ENCODE measurements around the gene RPS24. TPM values are rescaled to one million over a fixed set of nuclear protein-coding genes. Genes with fewer than 3 reads are reported as not detected.
A peak's percentile ranks its signal among the peaks of the same experiment; 100 is the strongest.

RPS24 gene
- total and polyA plus RNA-seq, 2 of the 13 experiments (the other 11 are each of a cell fraction or from before 2014, with no cell fraction given), result 2,690 to 3,319 TPM

DNA sequence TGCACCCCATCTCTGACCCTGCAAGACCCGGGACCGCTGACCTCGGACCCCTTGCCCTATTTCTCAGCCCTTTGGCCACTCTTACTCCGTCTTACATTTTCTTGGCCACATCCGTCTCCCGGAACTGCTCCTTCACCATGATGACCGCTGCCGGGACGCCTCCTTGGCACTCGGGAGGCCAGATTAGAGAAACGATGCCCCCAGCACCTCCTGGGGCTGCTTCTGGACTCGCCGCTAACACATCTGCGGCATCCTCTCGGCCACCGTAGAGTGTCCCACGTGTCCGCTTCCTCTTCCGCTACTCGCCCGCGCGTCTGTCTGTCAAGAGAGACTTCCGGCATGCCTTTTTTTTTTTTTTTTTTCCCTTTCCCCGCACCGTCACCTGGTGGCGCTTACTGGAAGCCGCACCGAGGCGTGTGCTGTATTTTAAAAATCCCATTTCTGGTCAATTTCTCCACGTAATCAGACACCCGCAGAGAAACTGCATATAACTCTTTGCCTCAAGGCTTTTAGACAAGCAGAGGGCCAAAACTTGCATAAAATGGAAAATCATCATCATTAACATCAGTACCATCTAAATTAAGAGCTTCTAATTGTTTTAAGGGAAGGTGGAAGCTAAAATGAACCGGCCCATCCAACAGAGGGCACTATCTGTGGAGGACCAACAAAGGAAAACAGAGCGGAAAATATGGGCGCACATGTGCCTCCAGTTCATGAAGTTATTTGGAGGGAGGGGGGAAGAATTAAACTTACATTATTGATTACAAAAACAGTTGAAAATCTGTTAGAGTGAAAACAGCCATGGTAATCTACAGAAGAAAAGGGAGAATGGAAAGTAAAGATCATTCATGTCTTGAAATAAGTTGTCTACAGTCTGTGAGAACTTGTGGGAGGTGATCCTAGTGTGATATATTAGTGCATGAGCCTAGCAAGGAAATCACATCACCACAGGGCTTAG, 4.1 kb upstream of the RPS24 start, which contains the start of gene POLR3A (continued):
- TF ChIP-seq, protein P1, sequence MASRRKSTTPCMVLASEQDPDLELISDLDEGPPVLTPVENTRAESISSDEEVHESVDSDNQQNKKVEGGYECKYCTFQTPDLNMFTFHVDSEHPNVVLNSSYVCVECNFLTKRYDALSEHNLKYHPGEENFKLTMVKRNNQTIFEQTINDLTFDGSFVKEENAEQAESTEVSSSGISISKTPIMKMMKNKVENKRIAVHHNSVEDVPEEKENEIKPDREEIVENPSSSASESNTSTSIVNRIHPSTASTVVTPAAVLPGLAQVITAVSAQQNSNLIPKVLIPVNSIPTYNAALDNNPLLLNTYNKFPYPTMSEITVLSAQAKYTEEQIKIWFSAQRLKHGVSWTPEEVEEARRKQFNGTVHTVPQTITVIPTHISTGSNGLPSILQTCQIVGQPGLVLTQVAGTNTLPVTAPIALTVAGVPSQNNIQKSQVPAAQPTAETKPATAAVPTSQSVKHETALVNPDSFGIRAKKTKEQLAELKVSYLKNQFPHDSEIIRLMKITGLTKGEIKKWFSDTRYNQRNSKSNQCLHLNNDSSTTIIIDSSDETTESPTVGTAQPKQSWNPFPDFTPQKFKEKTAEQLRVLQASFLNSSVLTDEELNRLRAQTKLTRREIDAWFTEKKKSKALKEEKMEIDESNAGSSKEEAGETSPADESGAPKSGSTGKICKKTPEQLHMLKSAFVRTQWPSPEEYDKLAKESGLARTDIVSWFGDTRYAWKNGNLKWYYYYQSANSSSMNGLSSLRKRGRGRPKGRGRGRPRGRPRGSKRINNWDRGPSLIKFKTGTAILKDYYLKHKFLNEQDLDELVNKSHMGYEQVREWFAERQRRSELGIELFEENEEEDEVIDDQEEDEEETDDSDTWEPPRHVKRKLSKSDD (CRISPR knock-in tag; IDR thresholded peaks at IDR 0.05; ENCODE audit: low read depth), result no peak
- 0 out of 2 replicates have a peak, but pooled peaks have one; percentile 55 for TF ChIP-seq BRCA1 (CRISPR knock-in tag; IDR thresholded peaks at IDR 0.05)
- TF ChIP-seq, protein P2, sequence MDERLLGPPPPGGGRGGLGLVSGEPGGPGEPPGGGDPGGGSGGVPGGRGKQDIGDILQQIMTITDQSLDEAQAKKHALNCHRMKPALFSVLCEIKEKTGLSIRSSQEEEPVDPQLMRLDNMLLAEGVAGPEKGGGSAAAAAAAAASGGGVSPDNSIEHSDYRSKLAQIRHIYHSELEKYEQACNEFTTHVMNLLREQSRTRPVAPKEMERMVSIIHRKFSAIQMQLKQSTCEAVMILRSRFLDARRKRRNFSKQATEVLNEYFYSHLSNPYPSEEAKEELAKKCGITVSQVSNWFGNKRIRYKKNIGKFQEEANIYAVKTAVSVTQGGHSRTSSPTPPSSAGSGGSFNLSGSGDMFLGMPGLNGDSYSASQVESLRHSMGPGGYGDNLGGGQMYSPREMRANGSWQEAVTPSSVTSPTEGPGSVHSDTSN (CRISPR knock-in tag; IDR thresholded peaks at IDR 0.05), result peak; percentile 96
- TF ChIP-seq ELF3 (CRISPR knock-in tag; IDR thresholded peaks at IDR 0.05), result peak; percentile 38; the same call in 1 of the 2 replicates
- TF ChIP-seq ZNF180 (CRISPR knock-in tag; IDR thresholded peaks at IDR 0.05; ENCODE audit: borderline replicate concordance, low read depth), result no peak
- no peak for TF ChIP-seq ZFP1 (CRISPR knock-in tag; IDR thresholded peaks at IDR 0.05)
- TF ChIP-seq, protein P3, sequence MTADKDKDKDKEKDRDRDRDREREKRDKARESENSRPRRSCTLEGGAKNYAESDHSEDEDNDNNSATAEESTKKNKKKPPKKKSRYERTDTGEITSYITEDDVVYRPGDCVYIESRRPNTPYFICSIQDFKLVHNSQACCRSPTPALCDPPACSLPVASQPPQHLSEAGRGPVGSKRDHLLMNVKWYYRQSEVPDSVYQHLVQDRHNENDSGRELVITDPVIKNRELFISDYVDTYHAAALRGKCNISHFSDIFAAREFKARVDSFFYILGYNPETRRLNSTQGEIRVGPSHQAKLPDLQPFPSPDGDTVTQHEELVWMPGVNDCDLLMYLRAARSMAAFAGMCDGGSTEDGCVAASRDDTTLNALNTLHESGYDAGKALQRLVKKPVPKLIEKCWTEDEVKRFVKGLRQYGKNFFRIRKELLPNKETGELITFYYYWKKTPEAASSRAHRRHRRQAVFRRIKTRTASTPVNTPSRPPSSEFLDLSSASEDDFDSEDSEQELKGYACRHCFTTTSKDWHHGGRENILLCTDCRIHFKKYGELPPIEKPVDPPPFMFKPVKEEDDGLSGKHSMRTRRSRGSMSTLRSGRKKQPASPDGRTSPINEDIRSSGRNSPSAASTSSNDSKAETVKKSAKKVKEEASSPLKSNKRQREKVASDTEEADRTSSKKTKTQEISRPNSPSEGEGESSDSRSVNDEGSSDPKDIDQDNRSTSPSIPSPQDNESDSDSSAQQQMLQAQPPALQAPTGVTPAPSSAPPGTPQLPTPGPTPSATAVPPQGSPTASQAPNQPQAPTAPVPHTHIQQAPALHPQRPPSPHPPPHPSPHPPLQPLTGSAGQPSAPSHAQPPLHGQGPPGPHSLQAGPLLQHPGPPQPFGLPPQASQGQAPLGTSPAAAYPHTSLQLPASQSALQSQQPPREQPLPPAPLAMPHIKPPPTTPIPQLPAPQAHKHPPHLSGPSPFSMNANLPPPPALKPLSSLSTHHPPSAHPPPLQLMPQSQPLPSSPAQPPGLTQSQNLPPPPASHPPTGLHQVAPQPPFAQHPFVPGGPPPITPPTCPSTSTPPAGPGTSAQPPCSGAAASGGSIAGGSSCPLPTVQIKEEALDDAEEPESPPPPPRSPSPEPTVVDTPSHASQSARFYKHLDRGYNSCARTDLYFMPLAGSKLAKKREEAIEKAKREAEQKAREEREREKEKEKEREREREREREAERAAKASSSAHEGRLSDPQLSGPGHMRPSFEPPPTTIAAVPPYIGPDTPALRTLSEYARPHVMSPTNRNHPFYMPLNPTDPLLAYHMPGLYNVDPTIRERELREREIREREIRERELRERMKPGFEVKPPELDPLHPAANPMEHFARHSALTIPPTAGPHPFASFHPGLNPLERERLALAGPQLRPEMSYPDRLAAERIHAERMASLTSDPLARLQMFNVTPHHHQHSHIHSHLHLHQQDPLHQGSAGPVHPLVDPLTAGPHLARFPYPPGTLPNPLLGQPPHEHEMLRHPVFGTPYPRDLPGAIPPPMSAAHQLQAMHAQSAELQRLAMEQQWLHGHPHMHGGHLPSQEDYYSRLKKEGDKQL (CRISPR knock-in tag; IDR thresholded peaks at IDR 0.05; ENCODE audit: low read depth), result no peak
- no peak for TF ChIP-seq ZNF780A (CRISPR knock-in tag; IDR thresholded peaks at IDR 0.05)
- TF ChIP-seq ISL2 (CRISPR knock-in tag; IDR thresholded peaks at IDR 0.05), result peak; percentile 75
- TF ChIP-seq TOE1 (CRISPR knock-in tag; IDR thresholded peaks at IDR 0.05), result 0 out of 2 replicates have a peak, but pooled peaks have one; percentile 47
- TF ChIP-seq, protein P4, sequence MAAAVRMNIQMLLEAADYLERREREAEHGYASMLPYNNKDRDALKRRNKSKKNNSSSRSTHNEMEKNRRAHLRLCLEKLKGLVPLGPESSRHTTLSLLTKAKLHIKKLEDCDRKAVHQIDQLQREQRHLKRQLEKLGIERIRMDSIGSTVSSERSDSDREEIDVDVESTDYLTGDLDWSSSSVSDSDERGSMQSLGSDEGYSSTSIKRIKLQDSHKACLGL (CRISPR knock-in tag; IDR thresholded peaks at IDR 0.05), result peak; percentile 48; the same call in 1 of the 2 replicates
- TF ChIP-seq NPAS2 (CRISPR knock-in tag; IDR thresholded peaks at IDR 0.05; ENCODE audit: borderline replicate concordance), result no peak

Measured in HepG2 (cell line).